ENCODE results near the gene PYGM.

- TF ChIP-seq CTCF (IDR thresholded peaks at IDR 0.05) (no peak), AFF4 (CRISPR knock-in tag; IDR thresholded peaks at IDR 0.05; ENCODE audit: borderline replicate concordance) (no peak), CREB1 (CRISPR knock-in tag; IDR thresholded peaks at IDR 0.05) (no peak), MXD4 (CRISPR knock-in tag; IDR thresholded peaks at IDR 0.05; ENCODE audit: borderline replicate concordance) (no peak), ZBTB43 (CRISPR knock-in tag; IDR thresholded peaks at IDR 0.05) (no peak), TEAD4 (CRISPR knock-in tag; IDR thresholded peaks at IDR 0.05) (no peak), ZNF263 (CRISPR knock-in tag; IDR thresholded peaks at IDR 0.05; ENCODE audit: low read depth) (no peak), MYBL2 (CRISPR knock-in tag; IDR thresholded peaks at IDR 0.05) (no peak), ATF3 (CRISPR knock-in tag; conservative IDR thresholded peaks at IDR 0.05) (no peak), ZNF138 (CRISPR knock-in tag; conservative IDR thresholded peaks at IDR 0.05) (no peak), ESRRA (CRISPR knock-in tag; IDR thresholded peaks at IDR 0.05; ENCODE audit: borderline replicate concordance) (no peak), NR1H2 (CRISPR knock-in tag; IDR thresholded peaks at IDR 0.05) (no peak)
Measured at GRCh38 chr11:64793271-64794160, 33.7 kb upstream of the PYGM start.
